ENCODE measurements around the gene ARHGAP1. TPM values are rescaled to one million over a fixed set of nuclear protein-coding genes. Genes with fewer than 3 reads are reported as not detected.

ARHGAP1 gene
- total and polyA plus RNA-seq, 8 donors, result 18.7 to 51.1 (median 28.4) TPM

DNA sequence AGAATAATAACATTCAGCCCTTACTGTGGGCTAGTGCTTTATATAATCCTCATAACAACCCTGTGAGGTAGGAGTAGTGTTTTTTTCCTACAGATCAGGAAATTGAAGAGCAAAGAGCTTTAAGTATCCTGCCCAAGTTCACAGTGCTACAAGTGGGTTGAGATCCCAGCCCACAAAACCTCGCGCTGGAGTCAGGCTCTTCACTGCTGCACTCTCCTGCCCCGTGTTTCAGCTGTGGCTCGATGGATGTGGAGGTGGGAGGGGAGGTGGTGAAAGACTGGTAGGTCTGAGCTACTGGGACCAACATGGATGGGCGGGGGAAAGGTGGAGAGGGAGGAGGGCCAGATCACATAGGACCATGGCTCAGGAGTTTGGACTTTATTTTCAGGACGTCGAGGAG is 6.5 kb upstream of the ARHGAP1 start:
- TF ChIP-seq, protein P1, sequence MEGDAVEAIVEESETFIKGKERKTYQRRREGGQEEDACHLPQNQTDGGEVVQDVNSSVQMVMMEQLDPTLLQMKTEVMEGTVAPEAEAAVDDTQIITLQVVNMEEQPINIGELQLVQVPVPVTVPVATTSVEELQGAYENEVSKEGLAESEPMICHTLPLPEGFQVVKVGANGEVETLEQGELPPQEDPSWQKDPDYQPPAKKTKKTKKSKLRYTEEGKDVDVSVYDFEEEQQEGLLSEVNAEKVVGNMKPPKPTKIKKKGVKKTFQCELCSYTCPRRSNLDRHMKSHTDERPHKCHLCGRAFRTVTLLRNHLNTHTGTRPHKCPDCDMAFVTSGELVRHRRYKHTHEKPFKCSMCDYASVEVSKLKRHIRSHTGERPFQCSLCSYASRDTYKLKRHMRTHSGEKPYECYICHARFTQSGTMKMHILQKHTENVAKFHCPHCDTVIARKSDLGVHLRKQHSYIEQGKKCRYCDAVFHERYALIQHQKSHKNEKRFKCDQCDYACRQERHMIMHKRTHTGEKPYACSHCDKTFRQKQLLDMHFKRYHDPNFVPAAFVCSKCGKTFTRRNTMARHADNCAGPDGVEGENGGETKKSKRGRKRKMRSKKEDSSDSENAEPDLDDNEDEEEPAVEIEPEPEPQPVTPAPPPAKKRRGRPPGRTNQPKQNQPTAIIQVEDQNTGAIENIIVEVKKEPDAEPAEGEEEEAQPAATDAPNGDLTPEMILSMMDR (IDR thresholded peaks at IDR 0.05), result no peak
- Histone ChIP-seq H3K4me1 (peaks cover 0 to 5% (median under 1%) of the 10 kb centered on the region in 3 donors), H3K36me3 (peaks cover 5 to 31% (median 28%) of the 10 kb centered on the region in 3 donors), H3K9me3 (no peaks in the 10 kb centered on the region), H3K27me3 (no peaks in the 10 kb centered on the region), H3K27ac (no peak overlapping the region), H3K4me3 (no peak overlapping the region)
- ATAC-seq (no peak), DNase-seq (no peak), FAIRE-seq (no peak)
- 83% methylated on average over 7 of the region's 7 CpGs for WGBS, 2 donors
- intact Hi-C loops (cut with DNase I), result no loop called here

DNA sequence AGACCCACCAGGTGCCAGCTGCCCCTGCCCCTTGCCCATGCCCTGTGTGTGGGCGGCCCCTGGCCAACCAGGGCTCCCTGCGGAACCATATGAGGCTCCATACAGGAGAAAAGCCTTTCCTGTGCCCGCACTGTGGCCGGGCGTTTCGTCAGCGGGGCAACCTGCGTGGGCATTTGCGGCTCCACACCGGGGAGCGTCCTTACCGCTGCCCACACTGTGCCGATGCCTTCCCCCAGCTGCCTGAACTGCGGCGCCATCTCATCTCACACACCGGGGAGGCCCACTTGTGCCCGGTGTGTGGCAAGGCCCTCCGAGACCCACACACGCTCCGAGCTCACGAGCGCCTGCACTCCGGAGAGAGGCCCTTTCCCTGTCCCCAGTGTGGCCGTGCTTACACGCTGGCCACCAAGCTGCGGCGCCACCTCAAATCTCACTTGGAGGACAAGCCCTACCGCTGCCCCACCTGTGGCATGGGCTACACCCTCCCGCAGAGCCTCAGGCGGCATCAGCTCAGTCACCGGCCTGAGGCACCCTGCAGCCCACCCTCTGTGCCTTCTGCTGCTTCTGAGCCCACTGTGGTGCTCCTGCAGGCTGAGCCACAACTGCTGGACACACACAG is 4.8 kb upstream of the ARHGAP1 start:
- intact Hi-C loops (cut with DNase I), result no loop called here
- no peak for FAIRE-seq
- H3K4me1 ChIP-seq, result peaks cover 0 to 10% (median 5%) of the 10 kb centered on the region in 3 donors
- no peaks in the 10 kb centered on the region for H3K9me3 ChIP-seq
- peaks cover 5 to 31% (median 28%) of the 10 kb centered on the region in 3 donors for H3K36me3 ChIP-seq
- no peak overlapping the region for H3K4me3 ChIP-seq
- TF ChIP-seq, protein P1 (IDR thresholded peaks at IDR 0.05), result no peak
- H3K27ac ChIP-seq, result no peak overlapping the region
- 96% methylated on average over 31 of the region's 31 CpGs for WGBS, 2 donors
- DNase-seq, result no peak
- ATAC-seq, result no peak
- H3K27me3 ChIP-seq, result no peaks in the 10 kb centered on the region

DNA sequence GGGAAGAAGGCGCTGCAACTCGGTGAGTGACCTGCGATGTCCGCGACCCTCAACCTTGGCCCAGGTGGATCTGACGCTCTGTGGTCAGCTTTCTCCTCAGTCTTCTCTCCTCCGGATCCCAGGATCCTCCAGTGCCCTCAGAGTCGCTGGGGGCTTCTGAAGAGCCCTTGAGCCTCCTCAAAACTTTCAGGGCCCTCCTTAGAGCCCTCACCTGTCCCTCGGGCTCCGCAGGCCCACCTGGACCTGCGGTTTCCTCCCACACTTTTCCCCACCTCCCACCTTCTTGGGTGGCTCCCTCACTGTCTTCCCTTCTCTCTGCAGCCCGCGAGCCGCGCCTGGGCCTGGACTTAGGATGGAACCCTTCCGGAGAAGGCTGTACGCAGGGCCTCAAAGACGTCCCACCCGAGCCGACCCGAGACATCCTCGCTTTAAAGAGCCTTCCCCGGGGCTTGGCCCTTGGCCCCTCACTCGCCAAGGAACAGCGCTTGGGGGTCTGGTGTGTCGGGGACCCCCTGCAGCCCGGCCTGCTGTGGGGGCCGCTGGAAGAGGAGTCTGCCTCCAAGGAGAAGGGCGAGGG is 747 bp upstream of the ARHGAP1 start:
- peak overlapping the region; percentile 84 to 98 (median 94) for H3K4me3 ChIP-seq
- H3K27ac ChIP-seq, result peak overlapping the region; percentile 79 to 93 (median 86)
- no peaks in the 10 kb centered on the region for H3K9me3 ChIP-seq
- TF ChIP-seq, protein P1 (IDR thresholded peaks at IDR 0.05), result no peak
- peaks cover 0 to 24% (median 5%) of the 10 kb centered on the region in 3 donors for H3K4me1 ChIP-seq
- DNase-seq, result no peak
- intact Hi-C loops (cut with DNase I), result no loop called here
- no peak for ATAC-seq
- no peak for FAIRE-seq
- 1% methylated on average over 29 of the region's 29 CpGs for WGBS, 2 donors
- peaks cover 5 to 25% (median 24%) of the 10 kb centered on the region in 3 donors for H3K36me3 ChIP-seq
- no peaks in the 10 kb centered on the region for H3K27me3 ChIP-seq

DNA sequence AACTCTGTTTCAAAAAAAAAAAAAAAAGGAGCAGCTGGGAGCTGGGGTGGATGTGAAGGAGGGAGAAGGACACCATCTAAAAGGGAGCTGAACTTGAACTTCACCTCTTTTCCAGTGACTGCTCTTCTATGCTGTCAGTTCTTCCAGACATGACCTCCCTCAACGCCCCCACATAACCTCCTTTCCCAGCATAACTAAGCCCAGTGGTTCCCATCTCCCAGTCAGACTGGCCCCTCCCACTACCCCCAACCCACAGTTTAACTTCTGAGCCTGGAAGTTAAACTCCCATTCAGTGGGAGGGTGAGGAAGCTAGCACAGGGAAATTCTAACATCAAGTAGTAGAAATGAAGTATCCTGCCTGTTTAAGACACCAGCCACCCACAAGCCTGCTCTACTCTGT is 1.8 kb downstream of the ARHGAP1 start:
- FAIRE-seq, result no peak
- Histone ChIP-seq H3K36me3 (peaks cover 0 to 23% (median 15%) of the 10 kb centered on the region in 3 donors), H3K27me3 (no peaks in the 10 kb centered on the region), H3K4me3 (no peak overlapping the region), H3K27ac (no peak overlapping the region), H3K9me3 (no peaks in the 10 kb centered on the region), H3K4me1 (peaks cover 0 to 24% (median 5%) of the 10 kb centered on the region in 3 donors)
- 60 to 70% methylated on average over 1 of the region's 1 CpG for WGBS, 2 donors
- DNase-seq, result no peak
- ATAC-seq, result no peak
- intact Hi-C loops (cut with DNase I), result no loop called here
- TF ChIP-seq, protein P1 (IDR thresholded peaks at IDR 0.05), result no peak

DNA sequence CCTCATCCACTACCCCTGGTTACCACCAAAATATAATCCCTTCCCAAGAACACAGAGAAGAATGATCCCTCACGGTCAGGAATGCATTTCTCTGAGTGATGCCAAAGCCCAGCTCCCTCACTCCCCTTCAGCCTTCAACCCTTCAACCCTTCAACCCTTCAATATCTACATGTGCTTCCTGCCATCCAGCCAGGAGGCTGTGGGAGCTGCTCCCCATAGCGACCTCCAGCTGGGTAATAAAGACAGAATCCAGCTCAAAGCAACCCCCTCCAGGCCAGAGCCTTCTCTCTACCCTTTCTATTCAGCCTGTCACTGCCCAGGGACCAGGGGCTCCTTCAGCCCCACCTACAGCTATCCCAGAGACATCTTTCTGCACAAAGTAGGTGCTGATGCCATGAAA is 2.7 kb downstream of the ARHGAP1 start:
- Histone ChIP-seq H3K27ac (no peak overlapping the region), H3K4me1 (peaks cover 0 to 24% (median 5%) of the 10 kb centered on the region in 3 donors), H3K9me3 (no peaks in the 10 kb centered on the region), H3K36me3 (peaks cover 0 to 25% (median 11%) of the 10 kb centered on the region in 3 donors), H3K27me3 (no peaks in the 10 kb centered on the region), H3K4me3 (no peak overlapping the region)
- intact Hi-C loops (cut with DNase I), result no loop called here
- FAIRE-seq, result no peak
- 59 to 62% methylated on average over 2 of the region's 2 CpGs for WGBS, 2 donors
- TF ChIP-seq, protein P1 (IDR thresholded peaks at IDR 0.05), result no peak
- no peak for ATAC-seq
- DNase-seq, result no peak
